Lung (tissue), 12 donors: Measurements from ENCODE around the gene EML2. TPM values are rescaled to one million over a fixed set of nuclear protein-coding genes. Genes with fewer than 3 reads are reported as not detected.

Experiments used
- ATAC-seq: fragments of 200-7000 bp; cut with Tn5 transposase; one replicate; pipeline ENCODE4 v1.9.1; 2020; ENCODE audit warnings: moderate number of reproducible peaks; ENCODE audit not compliant: insufficient read depth, low FRiP score
- DNase-seq, 3 donors: peaks; one replicate each; pipeline ENCODE4 v3.0.0-alpha.2; 2013 to 2017
- H3K27ac ChIP-seq, 2 donors: one replicate each; pipeline ENCODE4 v1.5.1; 2013; ENCODE audit warnings: mild to moderate bottlenecking in 2 of 2, moderate library complexity in 2 of 2, control low read depth in 1 of 2, inconsistent platforms in 1 of 2, low read depth in 1 of 2, low read length in 1 of 2
- H3K27me3 ChIP-seq, 3 donors: one replicate each; pipeline ENCODE4 v1.5.1; 2013; ENCODE audit warnings: low read length in 2 of 3; ENCODE audit not compliant: control insufficient read depth in 3 of 3, insufficient read depth in 3 of 3
- H3K36me3 ChIP-seq, 4 donors: one replicate each; pipeline ENCODE4 v1.5.1; 2013; ENCODE audit warnings: low read length in 4 of 4, mild to moderate bottlenecking in 1 of 4, moderate library complexity in 1 of 4; ENCODE audit not compliant: control insufficient read depth in 4 of 4, insufficient read depth in 4 of 4
- H3K4me1 ChIP-seq, 5 donors: one replicate each; pipeline ENCODE4 v1.5.1; 2013; ENCODE audit warnings: low read length in 5 of 5, mild to moderate bottlenecking in 2 of 5, moderate library complexity in 1 of 5; ENCODE audit not compliant: control insufficient read depth in 5 of 5, insufficient read depth in 5 of 5
- H3K4me3 ChIP-seq: one replicate; pipeline ENCODE4 v1.5.1; 2013; ENCODE audit warnings: mild to moderate bottlenecking, control low read depth, moderate library complexity
- H3K9ac ChIP-seq, 2 donors: one replicate each; pipeline ENCODE4 v1.5.1; 2013; ENCODE audit warnings: low read length in 2 of 2, control low read depth in 1 of 2; ENCODE audit not compliant: insufficient read depth in 1 of 2
- H3K9me3 ChIP-seq, 4 donors: one replicate each; pipeline ENCODE4 v1.5.1; 2013; ENCODE audit warnings: low read length in 3 of 4, mild to moderate bottlenecking in 1 of 4, moderate library complexity in 1 of 4; ENCODE audit not compliant: control insufficient read depth in 4 of 4, insufficient read depth in 3 of 4
- WGBS, 2 donors: extraction: QIAGEN DNeasy Blood & Tissue Kit; methylation state at CpG; one replicate each; pipeline ENCODE4 v1.1.7; 2013; 5-methylcytosine and 5-hydroxymethylcytosine counted together
- polyA plus RNA-seq, 2 donors: library from polyadenylated mRNA; stranded (reverse); fragments of 200-250 nt; gene quantifications; one replicate each; pipeline ENCODE4 v1.2.1, GENCODE V29; 2013
- total RNA-seq, 2 donors: library from RNA; depleted of rRNA in 1 of 2; stranded (reverse); fragments of >200 nt in 1 of 2; gene quantifications; one replicate each; pipeline ENCODE4 v1.2.1, GENCODE V29; 2014 to 2021
- TF ChIP-seq, protein P1 (sequence below): IDR thresholded peaks from 2 replicates; pipeline ENCODE4 v1.5.1; 2012; ENCODE audit warnings: mild to moderate bottlenecking; ENCODE audit errors: control extremely low read depth, extremely low read depth
- donor health status: control.
- donor health status: control.
- donor health status: Bipolar disorder and iron deficiency.
- donor health status: healthy.
- donor health status: DM: yes; HTN: yes; CAD: no.

The EML2 gene
- total and polyA plus RNA-seq, 4 donors = 31.9 to 74.5 (median 40.1) TPM

DNA sequence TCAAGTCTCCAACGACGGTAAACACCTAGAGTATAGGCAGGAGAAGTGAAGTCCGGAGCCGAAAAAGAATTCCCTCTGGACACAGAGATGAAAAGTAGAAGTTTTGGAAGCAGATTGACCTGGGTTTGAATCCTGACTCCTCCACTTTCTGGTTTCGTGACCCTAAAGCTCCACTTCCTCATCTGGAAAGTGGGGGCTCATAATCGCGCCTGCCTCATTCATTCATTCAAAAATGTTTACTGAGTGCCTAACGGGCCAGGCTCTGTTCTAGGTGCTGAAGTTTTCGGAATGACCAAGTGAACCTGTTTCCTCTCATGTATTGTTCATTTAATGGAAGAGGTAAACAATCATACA is 7.1 kb upstream of the EML2 start:
- 8 to 12% methylated on average over 9 of the region's 9 CpGs for WGBS, 2 donors
- no peak for ATAC-seq
- no peak overlapping the region for H3K9ac ChIP-seq
- H3K9me3 ChIP-seq = no peaks in the 10 kb centered on the region
- peaks cover 0 to 16% (median 0%) of the 10 kb centered on the region in 5 donors for H3K4me1 ChIP-seq
- H3K27me3 ChIP-seq = peaks cover 0 to 19% (median 18%) of the 10 kb centered on the region in 3 donors
- no peak overlapping the region for H3K4me3 ChIP-seq
- H3K36me3 ChIP-seq = no peaks in the 10 kb centered on the region
- TF ChIP-seq, protein P1, sequence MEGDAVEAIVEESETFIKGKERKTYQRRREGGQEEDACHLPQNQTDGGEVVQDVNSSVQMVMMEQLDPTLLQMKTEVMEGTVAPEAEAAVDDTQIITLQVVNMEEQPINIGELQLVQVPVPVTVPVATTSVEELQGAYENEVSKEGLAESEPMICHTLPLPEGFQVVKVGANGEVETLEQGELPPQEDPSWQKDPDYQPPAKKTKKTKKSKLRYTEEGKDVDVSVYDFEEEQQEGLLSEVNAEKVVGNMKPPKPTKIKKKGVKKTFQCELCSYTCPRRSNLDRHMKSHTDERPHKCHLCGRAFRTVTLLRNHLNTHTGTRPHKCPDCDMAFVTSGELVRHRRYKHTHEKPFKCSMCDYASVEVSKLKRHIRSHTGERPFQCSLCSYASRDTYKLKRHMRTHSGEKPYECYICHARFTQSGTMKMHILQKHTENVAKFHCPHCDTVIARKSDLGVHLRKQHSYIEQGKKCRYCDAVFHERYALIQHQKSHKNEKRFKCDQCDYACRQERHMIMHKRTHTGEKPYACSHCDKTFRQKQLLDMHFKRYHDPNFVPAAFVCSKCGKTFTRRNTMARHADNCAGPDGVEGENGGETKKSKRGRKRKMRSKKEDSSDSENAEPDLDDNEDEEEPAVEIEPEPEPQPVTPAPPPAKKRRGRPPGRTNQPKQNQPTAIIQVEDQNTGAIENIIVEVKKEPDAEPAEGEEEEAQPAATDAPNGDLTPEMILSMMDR = no peak
- H3K27ac ChIP-seq = no peak overlapping the region
- DNase-seq = no peak

DNA sequence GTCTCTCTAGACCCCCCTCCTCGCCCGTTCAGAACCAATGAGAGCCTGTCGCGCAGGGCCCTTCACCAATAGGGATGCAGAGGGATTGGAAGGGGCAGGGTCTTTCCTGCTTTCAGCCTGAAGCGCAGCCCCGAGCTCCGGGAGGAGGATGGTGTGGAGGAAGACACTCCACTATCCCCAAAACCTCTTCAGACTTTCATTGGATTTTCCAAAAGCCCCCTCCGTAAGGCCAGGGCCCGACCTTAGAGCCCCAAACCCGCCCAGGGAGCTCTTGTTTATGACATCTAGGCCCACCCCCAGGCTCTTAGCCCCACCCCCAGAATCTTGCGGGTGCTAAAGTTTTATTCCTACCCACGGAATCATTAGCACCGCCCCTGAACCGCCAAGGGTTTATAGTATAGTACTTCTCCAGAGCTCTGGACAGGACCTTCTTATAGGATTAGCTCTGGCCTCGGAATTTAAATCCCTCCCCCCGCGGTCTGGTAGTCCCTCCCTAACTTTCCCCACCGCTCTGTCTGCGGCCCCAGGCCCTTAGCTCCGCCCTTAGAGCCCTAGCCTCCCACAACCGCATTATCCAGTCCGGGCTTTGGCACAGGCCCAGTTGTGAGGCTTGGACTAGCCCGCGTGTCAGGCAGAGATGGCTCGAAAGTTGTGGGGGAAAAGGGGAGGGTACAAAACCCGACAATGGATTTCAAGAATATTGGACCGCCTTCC is 6.6 kb upstream of the EML2 start:
- TF ChIP-seq, protein P1 = no peak
- no peaks in the 10 kb centered on the region for H3K9me3 ChIP-seq
- H3K27ac ChIP-seq = no peak overlapping the region
- no peak for ATAC-seq
- peak; percentile 83 to 84 (median 84) for DNase-seq
- no peak overlapping the region for H3K9ac ChIP-seq
- peaks cover 0 to 19% (median 18%) of the 10 kb centered on the region in 3 donors for H3K27me3 ChIP-seq
- WGBS, 2 donors = 1% methylated on average over 27 of the region's 27 CpGs
- H3K36me3 ChIP-seq = no peaks in the 10 kb centered on the region
- H3K4me3 ChIP-seq = no peak overlapping the region
- H3K4me1 ChIP-seq = peaks cover 0 to 17% (median 0%) of the 10 kb centered on the region in 5 donors

DNA sequence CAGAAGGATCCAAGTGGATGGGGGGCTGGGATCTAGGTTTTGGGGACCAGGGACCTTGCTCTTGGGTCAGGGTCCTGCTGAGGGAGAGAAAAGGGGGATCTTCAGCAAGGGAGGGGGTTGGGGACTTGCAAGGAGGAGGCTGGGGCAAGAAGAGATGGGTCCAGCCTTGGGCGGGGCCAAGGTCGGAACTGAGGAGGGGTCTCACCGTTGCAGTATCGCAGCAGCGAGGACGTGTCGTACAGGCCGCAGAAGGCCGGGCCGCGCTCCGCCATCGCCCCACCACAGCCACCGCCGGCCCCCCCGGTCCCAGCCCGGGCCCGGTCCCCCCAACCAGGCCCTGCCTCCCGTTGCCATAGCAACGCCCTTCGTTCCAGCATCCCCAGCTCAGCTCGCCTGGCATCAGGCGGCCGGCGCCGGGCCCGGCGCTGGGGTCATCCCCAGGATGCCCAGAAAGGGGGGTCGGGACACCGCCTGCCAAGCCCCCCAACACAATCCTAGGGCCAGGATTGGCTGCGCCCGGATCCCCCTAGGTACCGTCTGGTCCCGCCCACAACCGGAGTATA is 6.0 kb upstream of the EML2 start:
- Histone ChIP-seq H3K36me3 (no peaks in the 10 kb centered on the region), H3K4me1 (peaks cover 0 to 17% (median 0%) of the 10 kb centered on the region in 5 donors), H3K27me3 (peaks cover 0 to 19% (median 18%) of the 10 kb centered on the region in 3 donors), H3K9ac (no peak overlapping the region), H3K9me3 (no peaks in the 10 kb centered on the region), H3K4me3 (no peak overlapping the region), H3K27ac (no peak overlapping the region)
- WGBS, 2 donors = 8 to 15% methylated on average over 31 to 35 of the region's 35 CpGs
- ATAC-seq (no peak), DNase-seq (no peak)
- TF ChIP-seq, protein P1 = no peak
